Activated CD8-positive, alpha-beta T cell treated with anti-CD3 and anti-CD28 coated beads for 36 hours (primary cell): ENCODE data around the gene CCDC91. TPM values are rescaled to one million over a fixed set of nuclear protein-coding genes. Genes with fewer than 3 reads are reported as not detected.
A peak's percentile ranks its signal among the peaks of the same experiment; 100 is the strongest.

Experiments used
- ATAC-seq: fragments of 200-7000 bp; cut with Tn5 transposase; one replicate; pipeline ENCODE4 v1.10.0; 2021; ENCODE audit warnings: mild to moderate bottlenecking, moderate library complexity
- CTCF ChIA-PET: fragments of 350-600 bp; sonication (Branson Sonifier 250); formaldehyde crosslinking; loops from one replicate; lab custom pipeline; 2021; ENCODE audit warnings: antibody characterized with exemption; lab: Charles Lee
- POLR2A ChIA-PET: fragments of 350-600 bp; sonication (Branson Sonifier 250); formaldehyde crosslinking; loops from one replicate; lab custom pipeline; 2021; ENCODE audit warnings: antibody characterized with exemption; lab: Charles Lee
- DNase-seq: peaks from one replicate; pipeline ENCODE4 v3.0.0-alpha.2; 2020
- H3K27ac Mint-ChIP-seq: one replicate; pipeline ENCODE4 v1.8.0; 2021; ENCODE audit warnings: mild to moderate bottlenecking, mixed read lengths
- H3K27me3 Mint-ChIP-seq: one replicate; pipeline ENCODE4 v1.8.0; 2021; ENCODE audit warnings: mixed read lengths
- H3K36me3 Mint-ChIP-seq: one replicate; pipeline ENCODE4 v1.8.0; 2021; ENCODE audit warnings: low read depth, mixed read lengths
- H3K4me1 Mint-ChIP-seq: one replicate; pipeline ENCODE4 v1.8.0; 2021; ENCODE audit warnings: low read depth, mixed read lengths
- H3K4me3 Mint-ChIP-seq: one replicate; pipeline ENCODE4 v1.8.0; 2021; ENCODE audit warnings: mild to moderate bottlenecking, moderate library complexity, mixed read lengths
- H3K9me3 Mint-ChIP-seq: one replicate; pipeline ENCODE4 v1.8.0; 2021; ENCODE audit warnings: mixed read lengths
- intact Hi-C: fragments of 100-400 bp; cut with micrococcal nuclease; formaldehyde crosslinking; loops from one replicate; pipeline ENCODE4 v1.10.0; 2022
- total RNA-seq, 2 experiments: library from RNA; stranded (reverse); gene quantifications; one replicate each; pipeline ENCODE4 v1.2.3, GENCODE V29; 2021
- TF ChIP-seq, protein P1 (sequence below): fragments of 200-600 bp; IDR thresholded peaks from one replicate; pipeline ENCODE4 v1.8.0; 2022; ENCODE audit warnings: antibody characterized with exemption, mild to moderate bottlenecking

CCDC91 gene
- total RNA-seq, 2 experiments from 2014 or later, result 14.7 to 14.8 TPM

GRCh38 chr12:28217805-28218204 lies 27.5 kb downstream of the CCDC91 start:
- H3K27me3 Mint-ChIP-seq, result peaks cover 2% of the 10 kb centered on the region
- H3K4me3 Mint-ChIP-seq, result no peak overlapping the region
- peaks cover 40% of the 10 kb centered on the region for H3K4me1 Mint-ChIP-seq
- H3K9me3 Mint-ChIP-seq, result peaks cover 8% of the 10 kb centered on the region
- POLR2A ChIA-PET, result interaction anchor here (0.6 kb wide), 1 partner anchor 27 kb away, joined by 3 read pairs; no protein-coding TSS in a partner anchor
- ATAC-seq, result peak; percentile 12
- no peak for DNase-seq
- TF ChIP-seq, protein P1, sequence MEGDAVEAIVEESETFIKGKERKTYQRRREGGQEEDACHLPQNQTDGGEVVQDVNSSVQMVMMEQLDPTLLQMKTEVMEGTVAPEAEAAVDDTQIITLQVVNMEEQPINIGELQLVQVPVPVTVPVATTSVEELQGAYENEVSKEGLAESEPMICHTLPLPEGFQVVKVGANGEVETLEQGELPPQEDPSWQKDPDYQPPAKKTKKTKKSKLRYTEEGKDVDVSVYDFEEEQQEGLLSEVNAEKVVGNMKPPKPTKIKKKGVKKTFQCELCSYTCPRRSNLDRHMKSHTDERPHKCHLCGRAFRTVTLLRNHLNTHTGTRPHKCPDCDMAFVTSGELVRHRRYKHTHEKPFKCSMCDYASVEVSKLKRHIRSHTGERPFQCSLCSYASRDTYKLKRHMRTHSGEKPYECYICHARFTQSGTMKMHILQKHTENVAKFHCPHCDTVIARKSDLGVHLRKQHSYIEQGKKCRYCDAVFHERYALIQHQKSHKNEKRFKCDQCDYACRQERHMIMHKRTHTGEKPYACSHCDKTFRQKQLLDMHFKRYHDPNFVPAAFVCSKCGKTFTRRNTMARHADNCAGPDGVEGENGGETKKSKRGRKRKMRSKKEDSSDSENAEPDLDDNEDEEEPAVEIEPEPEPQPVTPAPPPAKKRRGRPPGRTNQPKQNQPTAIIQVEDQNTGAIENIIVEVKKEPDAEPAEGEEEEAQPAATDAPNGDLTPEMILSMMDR, result no peak
- intact Hi-C loops, result no loop called here
- H3K36me3 Mint-ChIP-seq, result peaks cover 24% of the 10 kb centered on the region
- no peak overlapping the region for H3K27ac Mint-ChIP-seq
- CTCF ChIA-PET, result interaction anchor here (1.0 kb wide), 1 partner anchor 10 kb away, joined by 3 read pairs; no protein-coding TSS in a partner anchor

DNA sequence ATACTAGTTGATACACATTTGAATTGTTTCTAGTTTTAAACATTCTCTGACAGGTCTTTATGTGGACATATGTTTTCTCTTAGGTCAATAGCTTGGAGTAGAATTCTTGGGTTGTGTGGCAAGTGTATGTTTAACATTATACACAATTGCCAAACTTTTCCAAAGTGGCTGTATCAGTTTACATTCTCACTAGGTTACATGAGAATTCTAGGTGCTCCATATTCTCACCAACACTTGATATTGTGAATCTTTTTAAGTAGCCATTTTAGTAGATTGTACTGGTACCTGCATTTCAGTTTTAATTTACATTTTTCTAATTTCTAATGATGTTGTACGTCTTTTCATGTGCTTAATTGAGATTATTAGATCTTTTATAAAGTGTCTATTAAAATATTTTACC lies 28.6 kb downstream of the CCDC91 start:
- Mint-ChIP-seq H3K4me1 (peaks cover 49% of the 10 kb centered on the region), H3K27ac (no peak overlapping the region), H3K36me3 (peaks cover 18% of the 10 kb centered on the region), H3K27me3 (peaks cover 2% of the 10 kb centered on the region), H3K9me3 (peaks cover 8% of the 10 kb centered on the region), H3K4me3 (no peak overlapping the region)
- TF ChIP-seq, protein P1, result no peak
- intact Hi-C loops, result no loop called here
- POLR2A ChIA-PET, result interaction anchor here (0.6 to 1.5 kb wide), 2 partner anchors 11 to 58 kb away, joined by 3 read pairs; no protein-coding TSS in a partner anchor
- DNase-seq (no peak), ATAC-seq (no peak)
- CTCF ChIA-PET, result no interaction called here

DNA sequence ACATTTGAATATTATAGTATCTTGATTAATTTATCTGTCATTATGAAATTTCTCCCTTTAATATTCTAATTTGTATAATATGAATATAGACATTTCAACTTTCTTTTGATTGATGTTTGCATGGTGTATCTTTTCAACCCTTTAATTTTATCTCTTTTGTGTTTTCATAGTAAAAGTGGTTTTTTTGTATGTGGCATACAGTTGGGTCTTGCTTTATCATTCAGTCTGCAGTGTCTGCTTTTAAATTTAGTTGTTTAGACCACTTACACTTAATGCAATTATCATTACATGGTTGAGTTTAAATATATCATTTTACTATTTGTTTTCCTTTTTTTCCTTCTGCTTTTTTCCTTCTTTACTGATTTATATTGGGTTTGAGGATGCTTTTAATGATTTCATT lies 29.6 kb downstream of the CCDC91 start:
- CTCF ChIA-PET, result no interaction called here
- peaks cover 8% of the 10 kb centered on the region for H3K9me3 Mint-ChIP-seq
- intact Hi-C loops, result no loop called here
- DNase-seq (no peak), ATAC-seq (no peak)
- POLR2A ChIA-PET, result interaction anchor here (1.5 kb wide), 1 partner anchor 12 kb away, joined by 3 read pairs; no protein-coding TSS in a partner anchor
- TF ChIP-seq, protein P1, result no peak
- peaks cover 2% of the 10 kb centered on the region for H3K27me3 Mint-ChIP-seq
- H3K36me3 Mint-ChIP-seq, result peaks cover 12% of the 10 kb centered on the region
- peaks cover 50% of the 10 kb centered on the region for H3K4me1 Mint-ChIP-seq
- no peak overlapping the region for H3K4me3 Mint-ChIP-seq
- no peak overlapping the region for H3K27ac Mint-ChIP-seq

DNA sequence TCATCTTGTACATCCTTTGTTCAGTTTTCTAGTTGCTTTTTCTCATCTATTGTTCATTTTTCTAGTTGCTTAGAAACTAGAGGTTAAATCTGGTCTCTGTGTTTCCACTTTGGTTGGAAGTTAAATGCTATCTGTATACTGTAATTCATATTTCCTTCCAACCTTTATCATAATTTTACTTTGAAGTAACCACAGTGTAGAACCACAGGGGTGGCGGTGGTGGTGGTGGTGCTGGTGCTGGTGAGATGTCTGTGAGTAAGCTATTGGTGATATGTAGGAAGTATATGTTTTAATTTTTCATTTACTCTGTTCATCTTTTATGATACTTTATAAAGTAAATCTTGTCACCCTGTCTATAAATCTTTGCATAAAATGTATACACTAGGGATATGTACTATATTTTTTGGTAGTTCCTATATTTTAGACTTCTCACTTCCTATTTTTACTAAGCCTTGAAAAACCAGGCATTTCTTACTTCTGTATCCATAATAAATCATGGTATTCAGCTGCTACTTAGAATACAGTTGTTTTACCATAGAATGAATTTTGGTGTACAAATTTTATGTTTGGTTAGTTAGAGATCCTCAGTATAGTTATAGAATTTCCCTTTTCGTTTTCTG lies 31.9 kb downstream of the CCDC91 start:
- Mint-ChIP-seq H3K27ac (peak overlapping the region; percentile 79), H3K27me3 (peaks cover 2% of the 10 kb centered on the region), H3K9me3 (peaks cover 9% of the 10 kb centered on the region), H3K4me3 (peak overlapping the region; percentile 51), H3K36me3 (peaks cover 24% of the 10 kb centered on the region), H3K4me1 (peaks cover 54% of the 10 kb centered on the region)
- ATAC-seq (peak; percentile 35), DNase-seq (peak; percentile 87)
- TF ChIP-seq, protein P1, result no peak
- ChIA-PET CTCF (interaction anchor here (0.9 to 1.2 kb wide), 2 partner anchors 13 to 15 kb away, joined by 3 read pairs; no protein-coding TSS in a partner anchor), POLR2A (interaction anchor here (0.5 to 1.8 kb wide), 2 partner anchors 28 to 31 kb away, joined by 3 to 13 read pairs; partner anchors contain the start of gene CCDC91)
- intact Hi-C loops, result no loop called here

DNA sequence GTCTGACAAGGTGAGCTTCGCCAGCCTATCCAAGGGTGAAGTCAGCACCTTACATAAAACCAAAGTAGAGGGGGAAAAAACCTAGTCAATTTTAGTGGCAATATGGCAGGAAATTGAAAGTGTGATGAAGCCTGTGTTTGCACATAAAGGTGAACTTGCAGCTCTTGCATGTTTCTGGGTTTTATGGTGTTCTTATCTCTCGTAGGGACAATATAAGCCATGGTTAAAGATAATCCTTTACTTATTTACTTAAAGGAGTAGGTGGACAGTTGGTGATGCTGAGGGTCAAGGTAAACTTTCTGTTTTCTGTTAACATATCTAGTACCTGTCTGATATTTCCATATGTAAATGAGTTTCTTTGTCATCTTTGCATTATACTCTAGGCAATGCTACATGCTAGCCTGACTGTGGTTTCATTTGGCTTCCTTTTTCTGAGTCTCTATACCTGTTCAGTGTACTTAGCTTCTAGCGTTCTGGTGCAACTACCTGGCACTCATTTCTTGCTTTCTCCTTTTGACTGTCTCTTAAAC lies 32.8 kb downstream of the CCDC91 start:
- ATAC-seq, result peak; percentile 90
- DNase-seq, result peak; percentile 32
- peak overlapping the region; percentile 31 for H3K4me3 Mint-ChIP-seq
- H3K4me1 Mint-ChIP-seq, result peaks cover 45% of the 10 kb centered on the region
- H3K36me3 Mint-ChIP-seq, result peaks cover 30% of the 10 kb centered on the region
- peak overlapping the region; percentile 84 for H3K27ac Mint-ChIP-seq
- intact Hi-C loops, result loop anchor here (1.0 kb wide), 1 partner anchor 30 kb away; no protein-coding TSS in a partner anchor
- POLR2A ChIA-PET, result interaction anchor here (0.5 to 1.8 kb wide), 3 partner anchors 11 to 32 kb away, joined by 3 to 13 read pairs (median 4); partner anchors contain the start of gene CCDC91
- TF ChIP-seq, protein P1, result no peak
- CTCF ChIA-PET, result interaction anchor here (1.2 kb wide), 1 partner anchor 12 kb away, joined by 3 read pairs; no protein-coding TSS in a partner anchor
- peaks cover 6% of the 10 kb centered on the region for H3K9me3 Mint-ChIP-seq
- peaks cover 2% of the 10 kb centered on the region for H3K27me3 Mint-ChIP-seq
